ENCODE measurements around the gene NFKB1.

The NFKB1 gene

DNA sequence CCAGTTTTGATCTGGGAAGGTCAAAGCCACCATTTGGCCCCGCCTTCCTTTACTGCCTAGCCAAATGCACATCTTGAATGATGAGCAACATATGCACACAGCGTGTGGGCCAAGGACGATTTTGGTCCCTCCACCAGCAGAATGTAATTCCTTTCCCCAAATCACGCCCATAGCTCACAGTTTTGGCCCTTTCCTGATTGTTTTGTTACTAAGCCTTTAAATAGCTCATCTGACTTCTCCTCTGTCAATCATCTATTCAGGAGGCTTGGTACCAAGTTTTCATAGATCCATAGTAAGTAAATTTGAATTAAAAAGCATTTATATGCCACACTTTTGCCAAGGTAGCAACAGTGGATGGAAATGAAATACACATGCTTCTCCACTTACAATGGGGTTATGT is 123.3 kb downstream of the NFKB1 start:
- no peak for DNase-seq (ENCODE audit: low read depth in 2 of 2)

DNA sequence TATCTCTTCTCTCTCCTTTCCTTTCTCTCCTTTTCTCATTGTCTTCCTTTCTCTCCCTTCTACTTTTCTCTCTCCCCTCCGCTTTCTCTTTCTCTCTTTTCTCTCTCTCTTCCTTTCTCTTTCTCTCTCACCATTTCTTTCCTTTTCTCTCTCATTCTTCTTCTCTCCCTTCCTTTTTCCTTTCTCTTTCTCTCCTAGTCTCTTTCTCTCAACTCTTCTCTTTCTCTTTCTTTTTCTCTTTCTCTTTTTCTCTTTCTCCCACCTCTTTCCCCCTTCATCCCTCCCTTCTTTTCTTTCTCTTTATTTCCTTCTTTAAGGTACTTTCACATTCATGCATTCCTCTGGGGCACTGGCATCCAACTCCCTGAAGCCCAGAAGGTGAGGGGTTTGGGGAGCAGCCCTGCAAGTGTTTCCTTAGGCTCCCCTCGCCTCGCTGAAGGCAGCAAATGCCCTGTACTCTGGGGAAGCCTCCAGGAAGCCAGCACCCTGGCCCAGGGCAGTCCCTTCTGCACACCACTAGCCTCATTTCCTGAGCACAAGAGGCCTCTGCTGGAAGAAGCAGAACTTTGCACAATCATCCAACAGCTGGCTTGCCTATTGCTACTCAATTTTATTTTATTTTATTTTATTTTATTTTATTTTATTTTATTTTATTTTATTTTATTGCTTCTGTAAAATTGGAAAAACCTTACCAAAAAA is 124.2 kb downstream of the NFKB1 start:
- no peak for DNase-seq (ENCODE audit: low read depth in 2 of 2)

DNA sequence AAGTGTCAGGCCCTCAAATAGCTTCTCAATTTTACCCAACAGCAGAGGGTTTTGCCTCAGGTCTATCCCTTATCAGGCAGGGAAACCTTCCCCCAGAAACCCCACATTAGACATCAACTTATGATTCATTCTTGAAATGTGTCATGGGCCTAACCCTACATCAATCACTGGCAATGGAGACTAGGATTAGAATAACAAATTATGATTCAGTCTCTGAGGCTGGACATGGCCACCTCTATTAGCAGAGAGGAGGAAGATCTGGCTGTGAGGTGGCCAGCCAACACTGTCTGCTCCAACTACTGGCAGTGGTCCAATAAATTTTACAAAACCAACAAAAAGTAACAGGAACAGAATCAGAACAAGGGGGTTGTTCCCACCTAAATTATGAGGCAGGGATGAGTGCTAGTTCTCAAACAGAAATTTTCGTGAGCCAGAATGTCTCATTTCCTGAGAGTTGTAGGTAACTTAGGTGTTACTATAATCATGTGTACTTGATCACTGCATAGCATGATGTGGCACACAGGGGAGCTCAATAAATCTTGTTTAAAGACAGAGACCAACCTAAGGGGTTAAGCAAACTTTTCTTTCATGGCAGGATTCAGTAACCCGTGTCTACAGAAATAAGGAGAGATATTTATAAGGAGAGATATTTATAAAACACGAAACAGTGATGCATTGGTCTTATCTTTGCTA is 126.8 kb downstream of the NFKB1 start:
- DNase-seq (ENCODE audit: low read depth in 2 of 2): no peak

DNA sequence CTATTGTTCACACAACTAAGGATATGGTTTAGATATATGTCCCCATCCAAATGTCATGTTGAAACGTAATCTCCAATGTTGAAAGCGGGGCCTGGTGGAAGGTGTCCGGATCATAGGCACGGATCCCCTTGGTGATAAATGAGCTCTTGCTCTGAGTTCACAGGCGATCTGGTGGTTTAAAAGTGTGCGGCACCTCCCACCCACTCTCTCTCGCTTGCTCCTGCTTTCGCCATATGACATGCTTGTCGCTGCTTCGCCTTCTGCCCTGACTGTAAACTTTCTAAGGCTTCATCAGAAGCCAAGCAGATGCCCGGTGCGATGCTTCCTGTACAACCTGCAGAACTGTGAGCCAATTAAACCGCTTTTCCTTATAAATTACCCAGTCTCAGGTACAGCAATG is 128.5 kb downstream of the NFKB1 start:
- no peak for DNase-seq (ENCODE audit: low read depth in 2 of 2)

DNA sequence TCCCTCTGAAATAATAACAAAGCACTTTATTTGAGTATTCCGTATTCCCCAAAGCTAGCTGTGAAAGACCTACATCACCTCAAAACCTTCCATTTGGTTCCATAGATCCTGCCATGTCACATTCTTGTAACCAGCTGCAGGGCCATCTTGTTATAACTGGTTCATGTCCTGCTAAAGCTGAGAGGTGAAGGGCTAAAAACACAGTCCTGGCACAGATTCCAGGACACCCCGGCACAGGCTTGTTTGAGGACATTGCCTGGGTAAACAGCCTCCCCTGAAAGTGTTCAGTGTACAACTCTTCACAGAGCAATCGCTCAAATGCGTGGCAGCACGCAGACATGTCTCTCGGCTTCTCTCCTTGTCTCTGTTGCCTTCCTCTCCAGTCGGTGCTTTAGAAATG is 130.5 kb downstream of the NFKB1 start:
- no peak for DNase-seq (ENCODE audit: low read depth in 2 of 2)

DNA sequence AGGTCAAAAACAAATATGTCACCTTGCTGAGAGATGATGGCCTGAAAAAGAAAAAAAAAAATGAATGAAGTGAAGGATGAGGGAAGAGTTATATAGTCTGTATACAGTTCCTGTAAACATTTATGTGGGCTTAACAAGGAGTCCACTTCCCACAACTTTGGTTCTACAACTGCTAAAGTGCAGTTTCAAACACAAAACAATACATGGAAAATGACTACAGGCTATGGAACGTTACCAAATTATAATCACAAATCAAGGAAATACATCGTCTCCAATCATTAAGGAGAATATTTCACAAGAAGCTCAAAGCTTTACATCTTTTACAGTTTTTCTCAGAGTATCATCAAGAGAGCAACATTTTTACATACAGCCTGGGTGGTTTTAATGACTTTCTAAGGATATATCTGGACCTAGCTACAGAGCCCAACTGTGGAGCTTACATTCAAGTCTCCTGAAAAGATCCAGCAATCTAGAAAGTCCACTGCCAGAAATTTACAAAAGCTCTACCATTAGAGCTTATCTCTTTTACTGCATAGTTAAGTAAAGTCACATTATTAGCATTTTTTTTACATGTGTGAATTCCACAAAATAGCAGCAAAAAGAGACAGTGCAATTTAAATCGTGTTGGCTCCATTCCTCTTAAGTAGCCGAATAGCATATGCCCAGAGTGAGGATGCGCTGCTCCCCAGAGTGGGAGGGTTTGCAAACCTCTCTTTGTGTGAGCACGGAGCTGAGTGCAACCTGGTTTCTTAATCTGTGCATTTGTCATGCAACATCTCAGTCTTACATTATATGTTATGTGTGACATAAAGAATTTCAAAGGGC is 131.3 kb downstream of the NFKB1 start:
- DNase-seq (ENCODE audit: low read depth in 2 of 2): no peak

DNA sequence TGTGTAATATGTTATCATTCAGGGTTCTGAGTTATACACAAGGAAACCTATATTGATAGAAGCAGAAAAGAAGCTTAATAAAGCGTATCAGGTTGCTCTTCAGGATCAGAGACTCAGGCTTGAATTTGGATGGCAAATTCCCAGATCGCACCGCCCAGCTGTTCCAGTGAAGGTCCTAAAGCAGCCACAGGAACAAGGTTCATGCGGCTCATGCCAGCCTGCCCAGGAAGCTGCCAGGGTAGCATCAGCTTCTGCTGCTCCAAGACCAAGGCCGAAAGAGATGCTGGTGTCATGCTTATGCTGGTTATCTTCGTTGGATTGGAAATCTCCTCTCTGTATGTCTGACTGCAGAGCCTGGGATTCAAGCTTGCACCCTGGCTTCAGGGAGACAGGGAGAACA is 131.9 kb downstream of the NFKB1 start:
- no peak for DNase-seq (ENCODE audit: low read depth in 2 of 2)

DNA sequence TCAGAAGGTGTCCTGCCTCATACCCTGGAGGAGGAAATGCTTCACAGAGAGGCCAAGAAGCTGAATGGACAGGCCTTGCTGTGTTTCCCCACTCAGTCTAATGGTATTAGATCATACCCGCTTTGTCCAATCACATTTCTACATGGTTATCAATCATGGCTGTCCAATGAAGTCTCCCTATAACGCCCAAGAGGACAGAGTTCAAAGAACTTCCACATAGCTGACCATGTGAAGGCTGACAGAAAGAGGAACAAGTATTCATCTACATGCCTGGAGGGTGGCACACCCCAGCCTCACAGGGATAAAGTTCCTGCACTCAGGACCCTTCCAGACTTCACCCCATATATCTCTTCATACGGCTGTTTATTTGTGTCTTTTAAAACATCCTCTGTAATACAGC is 136.2 kb downstream of the NFKB1 start:
- no peak for DNase-seq (ENCODE audit: low read depth in 2 of 2)

DNA sequence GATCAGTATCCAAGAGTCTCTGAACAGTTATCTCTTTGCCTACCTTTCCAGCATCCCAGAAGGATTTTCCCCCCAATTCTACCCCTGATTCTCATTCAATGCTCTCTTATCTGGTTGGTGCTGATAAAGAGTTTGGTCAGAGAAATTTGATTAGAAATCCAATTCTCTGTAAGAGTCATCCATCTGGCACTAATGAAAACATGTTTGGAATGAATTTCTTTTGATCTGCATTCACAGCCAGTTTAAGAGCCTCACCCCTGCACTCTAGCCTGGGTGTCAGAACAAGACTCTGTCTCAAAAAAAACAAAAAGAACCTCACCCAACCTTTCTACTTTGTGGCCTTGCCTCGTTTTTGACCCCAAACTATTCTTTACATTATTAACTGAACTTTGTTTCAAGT is 137.5 kb downstream of the NFKB1 start:
- no peak for DNase-seq (ENCODE audit: low read depth in 2 of 2)

DNA sequence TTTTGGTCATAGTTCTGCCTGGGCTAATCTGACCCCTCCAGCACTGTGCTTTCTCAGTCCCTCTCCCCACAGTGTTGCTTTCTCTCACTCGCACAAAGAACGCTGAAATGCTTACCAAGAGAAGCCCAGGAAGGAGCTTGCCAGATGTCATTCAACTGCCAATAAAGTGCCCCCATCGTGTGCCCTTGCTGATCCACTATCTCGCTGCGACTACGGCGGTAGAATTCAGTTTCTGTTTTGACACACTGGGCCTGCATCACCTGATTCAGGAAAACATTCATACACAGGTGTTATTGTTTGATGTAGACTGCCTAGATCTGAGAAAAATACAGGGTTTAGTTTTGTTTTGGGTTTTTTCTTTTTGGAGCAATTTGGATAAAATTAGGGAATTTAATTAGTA is 138.4 kb downstream of the NFKB1 start:
- DNase-seq (ENCODE audit: low read depth in 2 of 2): no peak

DNA sequence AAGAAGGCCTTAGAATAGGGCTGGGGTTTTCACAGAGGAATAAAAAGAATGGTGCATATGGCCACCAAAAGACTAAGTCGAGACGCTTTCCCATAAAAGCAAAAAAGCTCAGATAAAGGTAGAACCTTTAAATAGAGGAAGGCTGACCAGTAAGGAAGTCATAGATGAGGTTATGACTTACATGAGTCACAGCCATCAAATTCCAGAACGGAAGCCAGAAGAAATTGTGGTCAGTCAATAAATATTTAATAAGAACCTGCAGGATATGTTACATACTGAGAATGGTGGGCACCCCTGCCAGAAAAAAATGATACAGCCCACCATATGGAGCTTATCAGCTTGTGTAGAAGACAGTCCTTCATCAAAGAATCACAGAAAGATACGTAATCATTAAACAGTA is 139.5 kb downstream of the NFKB1 start:
- no peak for DNase-seq (ENCODE audit: low read depth in 2 of 2)

DNA sequence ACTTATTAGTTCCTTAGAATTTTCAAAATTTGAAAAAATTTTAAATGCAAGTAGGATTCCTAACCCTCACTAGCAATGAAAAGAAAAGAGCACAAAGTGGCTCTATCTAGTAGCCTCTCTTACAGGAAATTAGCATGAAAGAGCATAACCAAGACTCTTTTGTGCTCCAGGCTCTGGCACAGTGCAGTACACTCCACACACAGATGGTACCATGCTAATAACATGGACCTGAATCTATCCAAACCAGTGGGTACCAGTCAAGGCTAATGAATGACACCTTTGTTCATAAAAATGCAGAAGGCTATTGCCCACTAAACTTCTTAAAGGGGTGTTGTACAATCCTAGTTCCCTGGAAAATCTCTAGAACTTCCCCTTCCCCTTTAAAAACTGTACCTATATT is 140.6 kb downstream of the NFKB1 start:
- DNase-seq (ENCODE audit: low read depth in 2 of 2): no peak

DNA sequence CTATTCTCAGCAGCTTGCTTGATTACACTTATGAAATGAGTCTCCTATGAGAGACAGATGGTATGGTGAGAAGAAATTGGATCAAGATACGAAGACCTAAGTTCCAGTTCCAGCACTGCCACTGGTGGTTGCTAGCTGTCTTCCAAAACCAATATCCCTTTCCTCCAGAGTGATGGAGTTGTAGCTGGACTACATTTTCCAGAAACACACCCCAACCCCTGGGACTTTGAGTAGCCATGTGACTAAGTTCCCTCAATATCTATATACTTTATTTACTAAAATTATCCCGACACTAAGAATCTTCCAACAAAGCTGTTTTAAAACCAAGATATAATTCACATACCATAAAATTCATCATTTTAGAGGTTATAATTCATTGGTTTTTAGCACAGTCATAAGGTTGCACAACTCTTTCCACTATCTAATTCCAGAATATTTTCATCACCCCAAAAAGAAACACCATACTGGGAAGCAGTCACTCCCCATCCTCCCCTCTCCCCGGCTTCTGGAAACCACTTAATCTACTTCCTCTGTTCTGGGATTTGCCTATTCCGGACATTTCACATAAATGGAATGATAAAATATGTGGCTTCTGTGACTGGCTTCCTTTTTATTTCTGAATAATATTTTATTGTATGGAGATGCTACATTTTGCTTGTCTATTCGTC is 141.6 kb downstream of the NFKB1 start:
- peak; percentile 77 to 79 for DNase-seq (ENCODE audit: low read depth in 2 of 2)

DNA sequence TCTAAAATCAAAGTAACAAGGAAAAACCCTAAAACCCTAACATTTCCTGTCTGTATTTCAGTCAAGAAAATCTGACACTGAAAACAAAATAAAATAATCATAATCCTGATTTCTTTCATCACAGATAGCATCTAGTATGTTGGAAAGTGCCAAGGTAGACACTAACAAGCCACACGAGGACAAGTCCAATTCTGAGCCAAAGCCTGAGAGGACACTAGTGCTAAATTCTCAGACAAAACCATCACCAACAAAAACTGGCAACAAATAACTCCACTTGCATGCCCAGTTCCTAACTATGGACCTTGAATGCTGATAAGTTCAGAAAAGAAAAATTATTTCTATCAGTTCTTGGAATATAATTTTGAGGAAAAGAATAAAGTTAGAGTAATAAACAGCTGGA is 146.0 kb downstream of the NFKB1 start:
- no peak for DNase-seq (ENCODE audit: low read depth in 2 of 2)

DNA sequence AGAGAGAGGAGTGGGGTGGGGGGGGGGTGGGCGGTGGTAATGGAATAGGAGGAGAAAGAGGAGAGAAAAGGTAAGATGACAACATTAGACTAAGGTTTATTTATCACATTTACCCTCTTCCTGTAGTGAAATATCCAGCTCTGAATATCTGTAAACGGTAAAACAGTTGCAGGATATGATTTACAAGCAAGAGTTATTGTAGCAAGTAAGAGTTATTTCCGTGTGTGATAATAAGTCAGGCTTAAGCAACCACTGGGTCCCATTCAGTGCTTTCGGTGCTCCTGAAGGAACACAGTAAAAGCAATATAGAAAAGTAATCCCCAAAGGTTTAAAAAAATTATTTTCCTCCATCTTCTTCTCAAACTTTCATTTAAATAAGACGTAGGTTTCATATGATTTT is 156.0 kb downstream of the NFKB1 start:
- DNase-seq (ENCODE audit: low read depth in 2 of 2): no peak

DNA sequence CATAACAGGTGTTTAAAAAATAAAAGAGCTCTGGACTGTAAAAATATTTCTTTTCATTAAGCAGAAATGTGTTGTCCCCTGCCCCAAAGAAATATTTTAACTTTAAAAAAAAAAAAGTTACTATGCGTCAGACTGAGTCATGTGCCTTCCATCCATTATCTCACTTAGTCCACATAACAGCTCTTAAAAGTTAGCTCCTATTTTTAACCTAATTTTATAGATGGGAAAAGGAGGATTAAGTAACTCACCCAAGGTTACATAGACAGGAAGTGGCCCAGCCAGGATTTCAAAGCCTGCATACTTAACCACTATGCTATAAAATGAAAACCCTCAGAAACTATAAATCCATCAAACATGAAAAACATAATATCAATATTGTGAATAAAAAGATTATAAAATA is 161.9 kb downstream of the NFKB1 start:
- DNase-seq (ENCODE audit: low read depth in 2 of 2): peak; percentile 19 to 30

DNA sequence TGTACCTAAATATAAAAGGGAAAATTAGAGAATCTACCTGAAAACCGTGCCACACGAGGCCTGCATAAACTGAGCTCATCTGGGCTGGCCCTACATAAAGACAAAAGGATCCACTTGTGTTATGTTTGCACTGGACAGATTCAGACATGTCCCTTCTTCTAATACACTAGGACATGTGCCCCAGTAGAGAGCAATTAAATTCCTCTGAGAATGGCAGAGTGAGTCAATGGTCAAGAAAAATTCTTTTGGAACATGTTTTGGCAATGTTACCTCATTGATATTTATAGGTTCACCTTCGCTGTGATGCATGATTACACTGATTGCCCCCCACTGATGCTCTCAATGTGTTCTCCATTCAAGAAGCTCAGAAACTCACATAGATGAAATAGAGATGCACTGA is 164.4 kb downstream of the NFKB1 start:
- DNase-seq (ENCODE audit: low read depth in 2 of 2): no peak
